ENCODE data around the gene TSPAN15.

GRCh38 chr10:69479240-69480067 is 28.2 kb downstream of the TSPAN15 start:
- TF ChIP-seq POLR2A (IDR thresholded peaks at IDR 0.05), result no peak
- no peak for TF ChIP-seq CTCF (IDR thresholded peaks at IDR 0.05)

All from right lobe of liver (tissue), 4 donors.